B cell (primary cell): ENCODE results near the gene MEX3B. TPM values are rescaled to one million over a fixed set of nuclear protein-coding genes. Genes with fewer than 3 reads are reported as not detected.

Source experiments
- ATAC-seq: fragments of 200-7000 bp; cut with Tn5 transposase; one replicate; pipeline ENCODE4 v1.10.0; 2021; ENCODE audit warnings: low read depth, mild to moderate bottlenecking, moderate number of reproducible peaks, moderate library complexity
- CTCF ChIA-PET: fragments of 350-600 bp; sonication (Branson Sonifier 250); formaldehyde crosslinking; loops from one replicate; lab custom pipeline; 2021; ENCODE audit warnings: antibody characterized with exemption, inconsistent platforms; lab: Charles Lee
- POLR2A ChIA-PET: fragments of 350-600 bp; sonication (Branson Sonifier 250); formaldehyde crosslinking; loops from one replicate; lab custom pipeline; 2021; ENCODE audit warnings: antibody characterized with exemption; lab: Charles Lee
- DNase-seq: peaks from one replicate; pipeline ENCODE4 v3.0.0; 2013
- H2AFZ ChIP-seq: 2 replicates; pipeline ENCODE4 v1.6.1; 2012; ENCODE audit warnings: mild to moderate bottlenecking, low read depth, low read length; ENCODE audit not compliant: insufficient read depth, poor library complexity, severe bottlenecking
- H3K27ac ChIP-seq, 2 donors: 1 replicate in 1 of 2; 2 replicates in 1 of 2; pipeline ENCODE4 v1.5.1; 2012 to 2013; ENCODE audit warnings: low read length in 2 of 2, mild to moderate bottlenecking in 2 of 2, moderate library complexity in 1 of 2
- H3K27me3 ChIP-seq, 4 experiments: fragments of 200-600 bp in 1 of 4; sonication (generic) in 1 of 4; replicated peaks in 1 of 4; 1 replicate in 2 of 4; 2 replicates in 2 of 4; pipeline versions ENCODE4 v1.6.1 to v1.7.0; 2013 to 2016; ENCODE audit warnings: low read length in 3 of 4, mild to moderate bottlenecking in 2 of 4, mixed read lengths in 1 of 4, moderate library complexity in 1 of 4; ENCODE audit not compliant: insufficient read depth in 4 of 4, control insufficient read depth in 3 of 4; ENCODE audit errors: control extremely low read depth in 1 of 4
- H3K36me3 ChIP-seq, 2 experiments: replicated peaks in 1 of 2; 1 replicate in 1 of 2; 2 replicates in 1 of 2; pipeline versions ENCODE4 v1.6.1 to v1.7.1; 2013; ENCODE audit warnings: low read length in 1 of 2; ENCODE audit not compliant: insufficient read depth in 2 of 2, control insufficient read depth in 1 of 2; ENCODE audit errors: control extremely low read depth in 1 of 2, extremely low read depth in 1 of 2
- H3K4me1 ChIP-seq, 2 donors: fragments of 200-600 bp in 1 of 2; sonication (generic) in 1 of 2; 1 replicate in 1 of 2; 2 replicates in 1 of 2; pipeline versions ENCODE4 v1.5.1 to v1.6.1; 2013 to 2017; ENCODE audit warnings: low read length in 2 of 2; ENCODE audit not compliant: control insufficient read depth in 2 of 2, insufficient read depth in 2 of 2
- H3K4me2 ChIP-seq: replicated peaks from 2 replicates; pipeline ENCODE3; 2012; ENCODE audit warnings: mild to moderate bottlenecking, low read depth, low read length; ENCODE audit not compliant: poor library complexity, severe bottlenecking
- H3K4me3 ChIP-seq, 5 experiments: fragments of 200-600 bp in 1 of 5; sonication (generic) in 1 of 5; 1 replicate in 3 of 5; 2 replicates in 2 of 5; pipeline versions ENCODE4 v1.5.1 to v1.7.0; 2011 to 2016; ENCODE audit warnings: low read length in 4 of 5, mild to moderate bottlenecking in 4 of 5, low read depth in 2 of 5, control low read depth in 1 of 5, moderate library complexity in 1 of 5; ENCODE audit not compliant: insufficient read depth in 1 of 5; ENCODE audit errors: control extremely low read depth in 1 of 5, extremely low read depth in 1 of 5
- H3K79me2 ChIP-seq: fragments of 200-600 bp; sonication (generic); one replicate; pipeline ENCODE4 v1.6.0; 2016; ENCODE audit warnings: low read length; ENCODE audit not compliant: control insufficient read depth, insufficient read depth
- H3K9ac ChIP-seq: fragments of 200-600 bp; sonication (generic); 2 replicates; pipeline ENCODE4 v1.6.1; 2017; ENCODE audit warnings: mild to moderate bottlenecking, low read length, moderate library complexity
- H3K9me3 ChIP-seq, 3 donors: one replicate each; pipeline versions ENCODE4 v1.6.1 to v1.7.1; 2013; ENCODE audit warnings: low read length in 2 of 3; ENCODE audit not compliant: control insufficient read depth in 2 of 3, insufficient read depth in 1 of 3; ENCODE audit errors: control extremely low read depth in 1 of 3
- H4K20me1 ChIP-seq: 2 replicates; pipeline ENCODE4 v1.6.0; 2012; ENCODE audit warnings: mild to moderate bottlenecking, low read length; ENCODE audit not compliant: insufficient read depth, control insufficient read depth, poor library complexity, severe bottlenecking
- H3K27ac Mint-ChIP-seq: one replicate; pipeline ENCODE4 v1.8.0; 2021; ENCODE audit warnings: mixed read lengths
- H3K27me3 Mint-ChIP-seq: one replicate; pipeline ENCODE4 v1.8.0; 2021; ENCODE audit warnings: mixed read lengths
- H3K4me1 Mint-ChIP-seq: one replicate; pipeline ENCODE4 v1.8.0; 2021; ENCODE audit warnings: mixed read lengths
- H3K4me3 Mint-ChIP-seq: one replicate; pipeline ENCODE4 v1.8.0; 2021; ENCODE audit warnings: mixed read lengths
- H3K9me3 Mint-ChIP-seq: one replicate; pipeline ENCODE4 v1.8.0; 2022; ENCODE audit warnings: mixed read lengths; ENCODE audit not compliant: insufficient read depth
- CTCF ChIP-seq: fragments of 200-600 bp; IDR thresholded peaks from one replicate; pipeline ENCODE4 v1.8.0; 2022; ENCODE audit warnings: antibody characterized with exemption, mild to moderate bottlenecking
- EZH2 ChIP-seq: IDR thresholded peaks from 2 replicates; pipeline ENCODE4 v1.6.1; 2012; ENCODE audit warnings: borderline replicate concordance, low read depth, mild to moderate bottlenecking, moderate library complexity, low read length; ENCODE audit not compliant: insufficient read depth, poor library complexity, severe bottlenecking
- WGBS: methylation state at CpG from one replicate; pipeline ENCODE4 v1.1.5; 2013; ENCODE audit warnings: missing lambda C conversion rate; ENCODE audit not compliant: insufficient coverage; 5-methylcytosine and 5-hydroxymethylcytosine counted together
- intact Hi-C: fragments of 100-400 bp; cut with micrococcal nuclease; formaldehyde crosslinking; loops from one replicate; pipeline ENCODE4 v1.10.0; 2022
- polyA plus RNA-seq: library from polyadenylated mRNA; depleted of rRNA; stranded (reverse); fragments of >200 nt; gene quantifications from 2 replicates; pipeline ENCODE4 v1.2.3, GENCODE V29; 2012
- total RNA-seq, 2 donors: library from RNA; stranded (reverse); fragments of 120-200 nt in 1 of 2; gene quantifications; 1 replicate in 1 of 2; 2 replicates in 1 of 2; pipeline versions ENCODE4 v1.2.3 to v1.2.4, GENCODE V29; 2013 to 2022

MEX3B gene
- total and polyA plus RNA-seq, 2 donors (not counting 1 experiment from before 2014, with no cell fraction given): 0.40 to 0.59 TPM

- H3K36me3 ChIP-seq: no peaks in the 10 kb centered on the region
- peaks cover 18% of the 10 kb centered on the region for H3K27me3 Mint-ChIP-seq
- no peak overlapping the region for H2AFZ ChIP-seq
- 100% methylated on average over 3 of the region's 7 CpGs for WGBS
- H3K27ac Mint-ChIP-seq: no peak overlapping the region
- H3K4me2 ChIP-seq: no peak overlapping the region
- ChIA-PET CTCF (no interaction called here), POLR2A (no interaction called here)
- intact Hi-C loops: no loop called here
- TF ChIP-seq CTCF (no peak), EZH2 (no peak)
- ATAC-seq (no peak), DNase-seq (no peak)
- no peaks in the 10 kb centered on the region for H3K4me1 Mint-ChIP-seq
- H3K27me3 ChIP-seq: no peaks in the 10 kb centered on the region
- H3K9me3 Mint-ChIP-seq: no peaks in the 10 kb centered on the region
- H3K9ac ChIP-seq: no peak overlapping the region
- no peaks in the 10 kb centered on the region for H3K4me1 ChIP-seq
- H3K4me3 Mint-ChIP-seq: no peak overlapping the region
- no peaks in the 10 kb centered on the region for H3K9me3 ChIP-seq
- H4K20me1 ChIP-seq: no peaks in the 10 kb centered on the region
- H3K4me3 ChIP-seq: no peak overlapping the region
- no peaks in the 10 kb centered on the region for H3K79me2 ChIP-seq
- no peak overlapping the region for H3K27ac ChIP-seq
Measured at GRCh38 chr15:82036461-82036860, 9.4 kb downstream of the MEX3B start.

GRCh38 chr15:82031871-82032270, 13.9 kb downstream of the MEX3B start:
- peaks cover 14% of the 10 kb centered on the region for H3K27me3 Mint-ChIP-seq
- ATAC-seq (no peak), DNase-seq (no peak)
- Histone ChIP-seq H3K4me1 (no peaks in the 10 kb centered on the region), H4K20me1 (no peaks in the 10 kb centered on the region), H3K79me2 (no peaks in the 10 kb centered on the region), H3K4me3 (no peak overlapping the region), H3K4me2 (no peak overlapping the region), H3K27me3 (no peaks in the 10 kb centered on the region), H3K27ac (no peak overlapping the region), H3K9ac (no peak overlapping the region), H3K36me3 (no peaks in the 10 kb centered on the region), H3K9me3 (no peaks in the 10 kb centered on the region), H2AFZ (no peak overlapping the region)
- no peaks in the 10 kb centered on the region for H3K4me1 Mint-ChIP-seq
- CTCF ChIA-PET: no interaction called here
- intact Hi-C loops: no loop called here
- POLR2A ChIA-PET: no interaction called here
- TF ChIP-seq EZH2 (no peak), CTCF (no peak)
- H3K4me3 Mint-ChIP-seq: no peak overlapping the region
- no peaks in the 10 kb centered on the region for H3K9me3 Mint-ChIP-seq
- H3K27ac Mint-ChIP-seq: no peak overlapping the region
- WGBS: 79% methylated on average over 3 of the region's 5 CpGs
